GM23248 (cell line): ENCODE results near the gene AGAP1. TPM values are rescaled to one million over a fixed set of nuclear protein-coding genes. Genes with fewer than 3 reads are reported as not detected.

Experiments used
- DNase-seq: peaks from one replicate; pipeline ENCODE4 v3.0.0-alpha.2; 2015
- H2AFZ ChIP-seq: fragments of 200-600 bp; sonication (generic); 2 replicates; pipeline ENCODE4 v1.6.1; 2016; ENCODE audit warnings: antibody characterized with exemption
- H3F3A ChIP-seq: fragments of 200-600 bp; sonication (generic); 2 replicates; pipeline ENCODE4 v1.6.1; 2016; ENCODE audit warnings: mild to moderate bottlenecking, antibody characterized with exemption, mixed run types; ENCODE audit not compliant: insufficient read depth
- H3K27ac ChIP-seq: fragments of 200-600 bp; sonication (generic); 2 replicates; pipeline ENCODE4 v1.5.1; 2016; ENCODE audit warnings: mild to moderate bottlenecking
- H3K27me3 ChIP-seq: fragments of 200-600 bp; sonication (generic); replicated peaks from 2 replicates; pipeline ENCODE4 v1.6.1; 2016; ENCODE audit warnings: mild to moderate bottlenecking; ENCODE audit not compliant: insufficient read depth
- H3K36me3 ChIP-seq: fragments of 200-600 bp; sonication (generic); 2 replicates; pipeline ENCODE4 v1.6.1; 2016; ENCODE audit warnings: low read depth, mild to moderate bottlenecking
- H3K4me1 ChIP-seq: fragments of 200-600 bp; sonication (generic); 2 replicates; pipeline ENCODE4 v1.6.1; 2016; ENCODE audit warnings: mild to moderate bottlenecking; ENCODE audit not compliant: insufficient read depth
- H3K4me2 ChIP-seq: fragments of 200-600 bp; sonication (generic); one replicate; pipeline ENCODE4 v1.6.1; 2016; ENCODE audit warnings: mild to moderate bottlenecking; ENCODE audit not compliant: unreplicated experiment
- H3K4me3 ChIP-seq: fragments of 200-600 bp; sonication (generic); 2 replicates; pipeline ENCODE4 v1.5.1; 2016; ENCODE audit warnings: mild to moderate bottlenecking
- H3K79me2 ChIP-seq: fragments of 200-600 bp; sonication (generic); 2 replicates; pipeline ENCODE4 v1.6.1; 2016; ENCODE audit warnings: mild to moderate bottlenecking; ENCODE audit not compliant: insufficient read depth
- H3K9ac ChIP-seq: fragments of 200-600 bp; sonication (generic); 2 replicates; pipeline ENCODE4 v1.6.1; 2016; ENCODE audit warnings: mild to moderate bottlenecking
- H3K9me2 ChIP-seq: fragments of 200-600 bp; sonication (generic); 2 replicates; pipeline ENCODE4 v1.6.1; 2016; ENCODE audit warnings: mixed run types, mild to moderate bottlenecking, moderate library complexity; ENCODE audit not compliant: insufficient read depth
- H3K9me3 ChIP-seq: fragments of 200-600 bp; sonication (generic); one replicate; pipeline ENCODE4 v1.6.1; 2017; ENCODE audit warnings: low read depth
- H4K20me1 ChIP-seq: fragments of 200-600 bp; sonication (generic); 2 replicates; pipeline ENCODE4 v1.6.0; 2016; ENCODE audit not compliant: insufficient read depth
- EZH2 ChIP-seq: fragments of 200-600 bp; sonication (generic); IDR thresholded peaks from 2 replicates; pipeline ENCODE4 v1.6.1; 2018; ENCODE audit warnings: antibody characterized with exemption, mild to moderate bottlenecking; ENCODE audit not compliant: insufficient read depth, poor library complexity, severe bottlenecking
- EZH2phosphoT487 ChIP-seq: fragments of 200-600 bp; sonication (generic); IDR thresholded peaks from 2 replicates; pipeline ENCODE4 v1.6.1; 2018; ENCODE audit warnings: antibody characterized with exemption, moderate library complexity, mild to moderate bottlenecking, low read depth; ENCODE audit not compliant: insufficient read depth
- WGBS, 2 experiments: methylation state at CpG; one replicate each; pipeline ENCODE4 v1.1.6; 2015 to 2017; ENCODE audit warnings: low lambda C conversion rate in 2 of 2, low coverage in 1 of 2; ENCODE audit errors: missing lambda C conversion rate in 2 of 2; 5-methylcytosine and 5-hydroxymethylcytosine counted together
- in situ Hi-C: fragments of 300-500 bp; cut with MboI; formaldehyde crosslinking; loops from 2 replicates; pipeline ENCODE4 v1.15.0; 2020
- polyA plus RNA-seq: library from polyadenylated mRNA; unstranded; fragments of >200 nt; fragmentation: Nextera tagmentation; extraction: Ambion mirVana; gene quantifications from 2 replicates; pipeline ENCODE4 v1.2.1, GENCODE V29; 2016
- total RNA-seq: library from RNA; depleted of rRNA; stranded (reverse); fragments of >200 nt; shearing (Covaris generic); gene quantifications from 2 replicates; pipeline ENCODE4 v1.2.3, GENCODE V29; 2014

AGAP1 gene
- total and polyA plus RNA-seq, 2 experiments from 2014 or later: 2.2 to 9.9 TPM

GRCh38 chr2:235747786-235748091 lies 253.9 kb downstream of the AGAP1 start:
- no peak for TF ChIP-seq EZH2
- peaks cover 17% of the 10 kb centered on the region for H3K4me1 ChIP-seq
- in situ Hi-C loops: loop anchor here (10.0 kb wide), 1 partner anchor 613 kb away; no protein-coding TSS in a partner anchor
- H3K9me2 ChIP-seq: no peaks in the 10 kb centered on the region
- H3K27ac ChIP-seq: no peak overlapping the region
- no peak overlapping the region for H3K4me3 ChIP-seq
- no peak overlapping the region for H3K9ac ChIP-seq
- no peaks in the 10 kb centered on the region for H3K9me3 ChIP-seq
- no peaks in the 10 kb centered on the region for H3K27me3 ChIP-seq
- no peaks in the 10 kb centered on the region for H3F3A ChIP-seq
- no peaks in the 10 kb centered on the region; the same call in 1 of the 2 replicates for H3K36me3 ChIP-seq
- no peaks in the 10 kb centered on the region for H3K79me2 ChIP-seq
- H3K4me2 ChIP-seq: no peak overlapping the region
- peak; percentile 58 for DNase-seq
- H2AFZ ChIP-seq: no peak overlapping the region
- WGBS, 2 experiments: 33% methylated on average over 6 of the region's 6 CpGs
- no peaks in the 10 kb centered on the region for H4K20me1 ChIP-seq

- H3K4me2 ChIP-seq: peak overlapping the region; percentile 11
- peak; percentile 76 for DNase-seq
- TF ChIP-seq EZH2: no peak
- TF ChIP-seq EZH2phosphoT487: no peak
- H3K27me3 ChIP-seq: no peaks in the 10 kb centered on the region
- peak overlapping the region; percentile 17; the same call in 1 of the 2 replicates for H3K27ac ChIP-seq
- no peaks in the 10 kb centered on the region; the same call in 1 of the 2 replicates for H3K36me3 ChIP-seq
- no peaks in the 10 kb centered on the region for H3K9me2 ChIP-seq
- peak overlapping the region; percentile 16; the same call in 1 of the 2 replicates for H3K9ac ChIP-seq
- H4K20me1 ChIP-seq: no peaks in the 10 kb centered on the region
- no peaks in the 10 kb centered on the region for H3F3A ChIP-seq
- peaks cover 17% of the 10 kb centered on the region for H3K4me1 ChIP-seq
- H3K9me3 ChIP-seq: no peaks in the 10 kb centered on the region
- no peak overlapping the region for H2AFZ ChIP-seq
- H3K79me2 ChIP-seq: no peaks in the 10 kb centered on the region
- in situ Hi-C loops: loop anchor here (10.0 kb wide), 1 partner anchor 614 kb away; no protein-coding TSS in a partner anchor
- 60% methylated on average over 10 of the region's 10 CpGs for WGBS, 2 experiments
- no peak overlapping the region for H3K4me3 ChIP-seq
These were observed 255.4 kb downstream of the AGAP1 start for GRCh38 chr2:235749121-235749770.

GRCh38 chr2:235749771-235750160 lies 255.9 kb downstream of the AGAP1 start:
- Histone ChIP-seq H3K27me3 (no peaks in the 10 kb centered on the region), H3K9ac (no peak overlapping the region), H2AFZ (no peak overlapping the region), H3K4me3 (no peak overlapping the region), H3K36me3 (no peaks in the 10 kb centered on the region; the same call in 1 of the 2 replicates), H4K20me1 (no peaks in the 10 kb centered on the region), H3K79me2 (no peaks in the 10 kb centered on the region), H3K4me2 (peak overlapping the region; percentile 11), H3K9me3 (no peaks in the 10 kb centered on the region), H3F3A (no peaks in the 10 kb centered on the region), H3K4me1 (peaks cover 17% of the 10 kb centered on the region), H3K9me2 (no peaks in the 10 kb centered on the region), H3K27ac (no peak overlapping the region)
- DNase-seq: no peak
- 97 to 100% methylated on average over 3 of the region's 3 CpGs for WGBS, 2 experiments
- TF ChIP-seq EZH2: no peak
- no peak for TF ChIP-seq EZH2phosphoT487
- in situ Hi-C loops: loop anchor here (10.0 kb wide), 1 partner anchor 615 kb away; no protein-coding TSS in a partner anchor

GRCh38 chr2:235752846-235753245 lies 259.0 kb downstream of the AGAP1 start:
- Histone ChIP-seq H3K4me3 (no peak overlapping the region), H3K27ac (no peak overlapping the region), H3K4me1 (peaks cover 14% of the 10 kb centered on the region), H3K9ac (no peak overlapping the region), H3K9me3 (no peaks in the 10 kb centered on the region), H2AFZ (no peak overlapping the region), H3K9me2 (no peaks in the 10 kb centered on the region), H3K36me3 (no peaks in the 10 kb centered on the region), H3F3A (no peaks in the 10 kb centered on the region), H3K79me2 (no peaks in the 10 kb centered on the region), H3K27me3 (no peaks in the 10 kb centered on the region), H4K20me1 (no peaks in the 10 kb centered on the region), H3K4me2 (no peak overlapping the region)
- WGBS, 2 experiments: 79 to 84% methylated on average over 4 of the region's 4 CpGs
- in situ Hi-C loops: no loop called here
- TF ChIP-seq EZH2: no peak
- no peak for TF ChIP-seq EZH2phosphoT487
- no peak for DNase-seq
